ENCODE results near the gene GOLGA5.

DNA sequence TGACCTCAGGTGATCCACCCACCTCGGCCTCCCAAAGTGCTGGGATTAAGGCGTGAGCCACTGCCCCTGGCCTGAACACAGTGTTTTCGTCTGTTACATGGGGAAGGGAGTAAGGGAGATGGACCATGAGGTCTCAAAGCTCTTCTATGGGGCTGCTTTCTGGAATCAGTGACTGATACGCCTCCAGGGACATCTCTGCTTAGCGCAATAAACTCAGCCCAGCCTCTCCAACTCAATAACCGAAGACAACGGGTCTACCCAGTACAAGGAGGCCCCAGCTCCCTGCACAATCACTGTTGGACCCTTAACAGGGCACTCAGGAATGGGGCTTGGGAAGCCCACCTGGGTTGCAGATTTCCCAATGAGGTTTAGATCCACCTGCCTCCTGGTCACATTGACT lies 86.2 kb downstream of the GOLGA5 start:
- TF ChIP-seq CTCF (conservative IDR thresholded peaks at IDR 0.05; ENCODE audit: low read depth, low read length): no peak
- no peak for TF ChIP-seq EZH2 (IDR thresholded peaks at IDR 0.05; ENCODE audit: low read length, unreplicated experiment)

Measured in PC-3 (cell line).